Suprapubic skin (tissue), 3 donors: ENCODE data around the gene SLC1A5.

Experiments used
- EP300 ChIP-seq: sonication (generic); formaldehyde crosslinking; IDR thresholded peaks from one replicate; pipeline ENCODE4 v1.6.1; 2017; ENCODE audit warnings: antibody characterized with exemption
- POLR2A ChIP-seq, 2 donors: fragments of 450-650 bp; IDR thresholded peaks; one replicate each; pipeline ENCODE4 v1.6.1; 2017; ENCODE audit warnings: antibody characterized with exemption in 2 of 2, mild to moderate bottlenecking in 2 of 2, moderate library complexity in 2 of 2
- TF ChIP-seq, protein P1 (sequence below), 2 donors: fragments of 200-600 bp in 1 of 2; fragments of 450-650 bp in 1 of 2; sonication (generic) in 1 of 2; IDR thresholded peaks; one replicate each; pipeline ENCODE4 v1.5.1; 2016 to 2019; ENCODE audit warnings: antibody characterized with exemption in 2 of 2, mild to moderate bottlenecking in 1 of 2, moderate library complexity in 1 of 2

DNA sequence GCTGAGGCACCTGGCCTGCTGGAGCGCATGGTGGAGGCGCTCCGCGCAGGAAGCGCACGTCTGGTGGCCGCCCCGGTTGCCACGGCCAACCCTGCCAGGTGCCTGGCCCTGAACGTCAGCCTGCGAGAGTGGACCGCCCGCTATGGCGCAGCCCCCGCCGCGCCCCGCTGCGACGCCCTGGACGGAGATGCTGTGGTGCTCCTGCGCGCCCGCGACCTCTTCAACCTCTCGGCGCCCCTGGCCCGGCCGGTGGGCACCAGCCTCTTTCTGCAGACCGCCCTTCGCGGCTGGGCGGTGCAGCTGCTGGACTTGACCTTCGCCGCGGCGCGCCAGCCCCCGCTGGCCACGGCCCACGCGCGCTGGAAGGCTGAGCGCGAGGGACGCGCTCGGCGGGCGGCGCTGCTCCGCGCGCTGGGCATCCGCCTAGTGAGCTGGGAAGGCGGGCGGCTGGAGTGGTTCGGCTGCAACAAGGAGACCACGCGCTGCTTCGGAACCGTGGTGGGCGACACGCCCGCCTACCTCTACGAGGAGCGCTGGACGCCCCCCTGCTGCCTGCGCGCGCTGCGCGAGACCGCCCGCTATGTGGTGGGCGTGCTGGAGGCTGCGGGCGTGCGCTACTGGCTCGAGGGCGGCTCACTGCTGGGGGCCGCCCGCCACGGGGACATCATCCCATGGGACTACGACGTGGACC lies 32.4 kb downstream of the SLC1A5 start:
- no peak for TF ChIP-seq POLR2A (IDR thresholded peaks at IDR 0.05)
- TF ChIP-seq, protein P1, sequence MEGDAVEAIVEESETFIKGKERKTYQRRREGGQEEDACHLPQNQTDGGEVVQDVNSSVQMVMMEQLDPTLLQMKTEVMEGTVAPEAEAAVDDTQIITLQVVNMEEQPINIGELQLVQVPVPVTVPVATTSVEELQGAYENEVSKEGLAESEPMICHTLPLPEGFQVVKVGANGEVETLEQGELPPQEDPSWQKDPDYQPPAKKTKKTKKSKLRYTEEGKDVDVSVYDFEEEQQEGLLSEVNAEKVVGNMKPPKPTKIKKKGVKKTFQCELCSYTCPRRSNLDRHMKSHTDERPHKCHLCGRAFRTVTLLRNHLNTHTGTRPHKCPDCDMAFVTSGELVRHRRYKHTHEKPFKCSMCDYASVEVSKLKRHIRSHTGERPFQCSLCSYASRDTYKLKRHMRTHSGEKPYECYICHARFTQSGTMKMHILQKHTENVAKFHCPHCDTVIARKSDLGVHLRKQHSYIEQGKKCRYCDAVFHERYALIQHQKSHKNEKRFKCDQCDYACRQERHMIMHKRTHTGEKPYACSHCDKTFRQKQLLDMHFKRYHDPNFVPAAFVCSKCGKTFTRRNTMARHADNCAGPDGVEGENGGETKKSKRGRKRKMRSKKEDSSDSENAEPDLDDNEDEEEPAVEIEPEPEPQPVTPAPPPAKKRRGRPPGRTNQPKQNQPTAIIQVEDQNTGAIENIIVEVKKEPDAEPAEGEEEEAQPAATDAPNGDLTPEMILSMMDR (IDR thresholded peaks at IDR 0.05) = no peak
- no peak for TF ChIP-seq EP300
